Fibroblast of villous mesenchyme (primary cell): ENCODE results near the gene WDFY2. TPM values are rescaled to one million over a fixed set of nuclear protein-coding genes. Genes with fewer than 3 reads are reported as not detected.
"Not testable (repeated sequence)": the region's sequence is repeated elsewhere in the genome, so short reads cannot be mapped to it uniquely, and the experiment has no call there.

Source experiments
- DNase-seq: peaks from one replicate; pipeline ENCODE4 v3.0.0-alpha.2; 2010; ENCODE audit warnings: low read depth
- H3K4me3 ChIP-seq: 2 replicates; pipeline ENCODE4 v1.5.1; 2011; ENCODE audit warnings: low read depth, mild to moderate bottlenecking, low read length
- total RNA-seq: library from RNA; depleted of rRNA; stranded (reverse); fragments of >200 nt; gene quantifications from 2 replicates; pipeline ENCODE4 v1.2.3, GENCODE V29; 2012
- TF ChIP-seq, protein P1 (sequence below): IDR thresholded peaks from 2 replicates; pipeline ENCODE4 v1.5.1; 2012; ENCODE audit warnings: low read depth, mild to moderate bottlenecking, low read length; ENCODE audit not compliant: insufficient read depth

Gene WDFY2
- total RNA-seq, 1 donor = 6.0 TPM

DNA sequence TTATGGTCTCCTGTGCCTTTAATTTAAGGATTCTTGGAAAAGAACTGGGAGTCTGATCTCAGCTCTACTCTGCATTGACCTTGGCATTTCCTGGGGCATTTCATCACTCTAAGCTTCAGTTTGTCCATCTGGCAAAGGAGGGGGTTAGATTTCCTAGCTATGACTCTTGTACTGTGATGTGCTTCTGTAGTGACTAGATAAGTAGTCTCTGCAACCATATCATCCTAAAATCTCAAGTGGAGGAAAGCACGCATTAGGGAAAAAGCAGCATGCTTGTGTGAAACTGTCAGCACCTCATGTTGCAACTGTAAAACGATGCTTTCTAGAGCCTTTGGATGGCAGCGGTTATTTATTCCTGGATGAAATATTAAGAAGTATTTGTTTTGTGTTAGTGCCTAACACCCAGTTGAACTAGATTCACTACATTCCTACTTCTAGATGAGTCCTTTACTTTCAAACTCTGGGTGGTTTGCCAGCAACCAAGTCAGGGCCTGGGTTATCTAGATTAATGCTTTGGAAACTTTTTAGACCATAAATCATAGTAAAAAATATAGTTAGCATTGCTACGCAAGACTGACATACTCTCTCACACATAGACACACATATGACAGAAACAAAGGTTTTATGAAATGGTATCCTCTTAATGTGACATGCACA lies 6.8 kb downstream of the WDFY2 start:
- H3K4me3 ChIP-seq = no peak overlapping the region
- DNase-seq = peak; percentile 98
- TF ChIP-seq, protein P1, sequence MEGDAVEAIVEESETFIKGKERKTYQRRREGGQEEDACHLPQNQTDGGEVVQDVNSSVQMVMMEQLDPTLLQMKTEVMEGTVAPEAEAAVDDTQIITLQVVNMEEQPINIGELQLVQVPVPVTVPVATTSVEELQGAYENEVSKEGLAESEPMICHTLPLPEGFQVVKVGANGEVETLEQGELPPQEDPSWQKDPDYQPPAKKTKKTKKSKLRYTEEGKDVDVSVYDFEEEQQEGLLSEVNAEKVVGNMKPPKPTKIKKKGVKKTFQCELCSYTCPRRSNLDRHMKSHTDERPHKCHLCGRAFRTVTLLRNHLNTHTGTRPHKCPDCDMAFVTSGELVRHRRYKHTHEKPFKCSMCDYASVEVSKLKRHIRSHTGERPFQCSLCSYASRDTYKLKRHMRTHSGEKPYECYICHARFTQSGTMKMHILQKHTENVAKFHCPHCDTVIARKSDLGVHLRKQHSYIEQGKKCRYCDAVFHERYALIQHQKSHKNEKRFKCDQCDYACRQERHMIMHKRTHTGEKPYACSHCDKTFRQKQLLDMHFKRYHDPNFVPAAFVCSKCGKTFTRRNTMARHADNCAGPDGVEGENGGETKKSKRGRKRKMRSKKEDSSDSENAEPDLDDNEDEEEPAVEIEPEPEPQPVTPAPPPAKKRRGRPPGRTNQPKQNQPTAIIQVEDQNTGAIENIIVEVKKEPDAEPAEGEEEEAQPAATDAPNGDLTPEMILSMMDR = no peak

DNA sequence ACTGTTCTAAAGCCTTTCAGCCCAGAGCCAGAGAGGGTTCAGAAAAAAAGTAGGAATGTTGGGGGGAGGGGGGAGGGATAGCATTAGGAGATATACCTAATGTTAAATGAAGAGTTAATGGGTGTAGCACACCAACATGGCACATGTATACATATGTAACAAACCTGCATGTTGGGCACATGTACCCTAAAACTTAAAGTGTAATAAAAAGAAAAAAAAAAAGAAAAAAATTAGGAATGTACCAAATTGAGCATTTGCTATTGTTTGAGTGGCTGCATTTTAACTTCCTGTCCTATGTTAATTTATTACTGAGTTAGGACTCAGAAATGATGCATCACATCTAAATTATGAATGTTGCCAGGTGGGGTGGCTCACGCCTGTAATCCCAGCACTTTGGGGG lies 7.7 kb downstream of the WDFY2 start:
- not testable (repeated sequence) for H3K4me3 ChIP-seq, DNase-seq

DNA sequence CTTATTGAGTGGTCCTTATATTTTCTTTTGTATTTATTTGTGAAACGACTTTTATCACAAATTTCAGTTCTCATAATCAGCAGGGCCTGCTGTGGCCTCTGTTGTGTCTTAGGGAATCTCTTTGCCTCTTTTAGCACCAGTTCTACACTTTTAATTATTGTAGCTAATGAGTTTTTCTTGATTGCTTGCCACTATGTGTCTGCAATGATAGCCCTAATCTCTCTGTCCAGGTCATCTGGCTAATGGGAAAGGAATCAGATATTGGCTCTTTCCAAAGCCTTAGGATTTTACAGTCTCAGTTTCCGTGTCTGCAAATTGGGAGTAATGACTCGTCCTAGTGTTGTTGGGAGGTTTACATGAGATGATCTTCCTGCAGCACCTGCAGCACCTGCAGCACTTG lies 10.2 kb downstream of the WDFY2 start:
- no peak overlapping the region for H3K4me3 ChIP-seq
- TF ChIP-seq, protein P1 = no peak
- DNase-seq = no peak

DNA sequence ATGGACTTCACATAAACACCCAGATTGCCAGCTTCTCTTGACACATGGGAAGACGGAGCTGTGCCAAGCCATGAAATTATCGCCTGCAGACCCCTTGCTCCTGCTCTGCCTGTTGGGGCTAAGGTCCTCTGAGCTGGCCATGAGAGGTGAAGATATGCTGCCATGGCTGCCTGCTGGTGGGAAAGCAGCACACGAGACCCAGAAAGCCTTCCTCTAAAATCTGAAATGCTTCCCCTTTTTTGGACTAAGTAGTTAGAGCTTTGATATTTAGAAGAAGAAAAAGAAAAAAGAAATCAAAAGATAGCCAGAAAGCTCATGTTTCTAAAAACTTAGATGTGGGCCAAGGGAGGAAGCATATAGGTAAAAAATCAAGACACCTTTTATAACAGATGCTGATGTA lies 11.2 kb downstream of the WDFY2 start:
- no peak for DNase-seq
- TF ChIP-seq, protein P1 = no peak
- no peak overlapping the region for H3K4me3 ChIP-seq

DNA sequence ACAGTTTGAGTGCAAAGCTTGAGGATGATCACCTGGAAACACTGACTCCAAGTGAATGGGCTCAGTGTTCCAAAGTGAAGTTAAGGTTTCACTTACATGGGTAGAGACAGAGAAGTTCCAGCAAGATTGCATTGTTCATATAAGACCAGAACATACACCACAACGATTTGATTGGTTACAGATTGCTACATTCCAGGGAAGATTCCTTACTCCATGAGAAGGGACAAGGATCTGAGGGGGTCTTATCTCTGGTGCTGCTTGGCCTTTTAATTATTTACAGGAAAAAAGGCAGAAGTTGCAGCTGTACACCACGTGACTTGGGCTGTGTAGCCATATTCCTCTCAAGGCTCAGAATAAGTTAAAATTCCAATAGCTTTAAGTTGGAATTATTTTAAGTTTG lies 12.3 kb downstream of the WDFY2 start:
- H3K4me3 ChIP-seq = no peak overlapping the region
- peak; percentile 30 for DNase-seq
- TF ChIP-seq, protein P1 = no peak

DNA sequence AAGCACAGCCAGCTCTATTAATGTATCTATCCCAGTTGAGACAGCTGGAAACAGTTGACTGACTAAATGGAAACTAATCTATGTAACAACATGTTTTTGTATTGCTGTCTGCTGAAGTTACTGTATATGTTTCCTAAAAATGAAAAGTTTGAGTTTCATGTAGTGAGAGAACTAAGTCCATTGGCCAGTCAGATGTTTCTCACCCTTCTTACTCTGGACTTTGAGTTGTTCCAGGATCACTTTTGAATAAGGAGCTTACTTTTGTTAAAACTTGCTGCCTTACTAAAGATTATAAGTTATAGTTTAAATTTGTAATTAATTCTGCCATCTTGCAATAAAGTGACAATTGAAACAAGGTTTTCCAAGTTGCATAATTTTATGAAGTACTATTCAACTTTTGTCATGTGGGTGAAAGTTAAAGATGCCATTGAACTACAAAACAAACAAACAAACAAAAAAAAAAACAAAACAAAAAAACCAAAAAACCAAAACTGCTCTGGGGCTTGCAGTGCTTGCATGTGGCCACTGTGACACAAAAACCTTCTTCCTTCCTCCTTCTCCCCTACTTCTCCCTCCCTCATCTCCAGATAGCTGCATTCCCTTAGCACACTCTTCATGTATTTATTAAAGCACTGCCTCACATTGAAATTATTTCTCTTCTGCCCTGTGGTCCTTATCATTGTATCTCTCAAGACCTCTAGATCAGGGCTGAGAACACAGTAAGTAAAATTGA lies 15.3 kb downstream of the WDFY2 start:
- TF ChIP-seq, protein P1 = no peak
- H3K4me3 ChIP-seq = no peak overlapping the region
- no peak for DNase-seq

DNA sequence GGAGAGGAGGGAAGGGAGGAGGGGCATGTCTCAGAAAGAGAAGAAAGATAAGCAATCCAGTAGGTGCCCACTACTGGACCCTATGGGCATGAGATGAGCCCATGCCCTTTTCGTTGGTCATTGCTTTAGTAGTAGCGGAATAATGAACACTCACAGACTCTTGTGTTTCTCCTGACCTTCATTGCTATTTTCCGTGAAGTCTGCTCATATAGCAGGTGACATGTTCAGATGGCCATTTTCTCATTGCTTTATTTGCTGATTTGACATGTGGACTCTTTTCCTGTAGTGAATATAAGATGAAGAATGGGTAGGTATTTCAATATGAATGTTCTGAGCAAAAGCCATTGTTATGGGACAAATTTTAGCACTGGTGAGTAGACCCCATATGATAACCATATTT lies 16.4 kb downstream of the WDFY2 start:
- H3K4me3 ChIP-seq = no peak overlapping the region
- TF ChIP-seq, protein P1 = no peak
- no peak for DNase-seq
